HCT116 (cell line): Measurements from ENCODE around the gene TTL. TPM values are rescaled to one million over a fixed set of nuclear protein-coding genes. Genes with fewer than 3 reads are reported as not detected.
"Not testable (repeated sequence)": the region's sequence is repeated elsewhere in the genome, so short reads cannot be mapped to it uniquely, and the experiment has no call there.

Experiments used
- ATAC-seq: fragments of 200-7000 bp; cut with Tn5 transposase; 2 replicates; pipeline ENCODE4 v1.9.1; 2020; ENCODE audit warnings: mild to moderate bottlenecking, moderate library complexity
- BruUV-seq: library from RNA; stranded (reverse); fragments of 400-500 nt; replicated peaks from 2 replicates; lab custom pipeline; 2021; lab: Mats Ljungman, UMichigan
- CTCF ChIA-PET: fragments of 300-600 bp; sonication (Branson Sonifier 250); formaldehyde crosslinking; loops from one replicate; lab custom pipeline; 2021; ENCODE audit warnings: antibody characterized with exemption; lab: Charles Lee
- POLR2A ChIA-PET: fragments of 300-600, 350-600 bp; sonication (Branson Sonifier 250); formaldehyde crosslinking; loops from one replicate; lab custom pipeline; 2021; ENCODE audit warnings: antibody characterized with exemption; lab: Charles Lee
- RAD21 ChIA-PET, 2 experiments: fragments of 300-600 bp; sonication (Branson Sonifier 250); formaldehyde crosslinking; loops; one replicate each; lab custom pipeline; 2023; ENCODE audit warnings: low total read pairs in 2 of 2; ENCODE audit not compliant: uncharacterized antibody in 2 of 2, unreplicated experiment in 2 of 2, low non-redundant PET in 1 of 2; lab: Charles Lee
- DNase-seq: peaks from one replicate; pipeline ENCODE4 v3.0.0-alpha.2; 2010; ENCODE audit warnings: low read depth, low spot score
- H2AFZ ChIP-seq: fragments of 200-600 bp; shearing (Covaris generic), sonication (generic); 2 replicates; pipeline ENCODE4 v1.6.1; 2017; ENCODE audit warnings: low read depth, mixed run types, mixed read lengths, antibody characterized with exemption, low read length; ENCODE audit not compliant: poor library complexity, severe bottlenecking
- H3K27ac ChIP-seq: 2 replicates; pipeline ENCODE4 v1.5.1; 2012; ENCODE audit warnings: low read depth, low read length
- H3K27me3 ChIP-seq: fragments of 200-600 bp; sonication (generic); 2 replicates; pipeline ENCODE4 v1.6.1; 2016; ENCODE audit warnings: mixed run types, low read length, mixed read lengths; ENCODE audit not compliant: insufficient read depth
- H3K36me3 ChIP-seq, 2 experiments: fragments of 200-500 bp in 1 of 2; fragments of 200-600 bp in 1 of 2; sonication (Bioruptor generic) in 1 of 2; sonication (generic) in 1 of 2; 2 replicates each; pipeline versions ENCODE4 v1.5.1 to v1.6.1; 2014 to 2016; ENCODE audit warnings: low read length in 2 of 2, inconsistent platforms in 1 of 2, mixed read lengths in 1 of 2, mixed run types in 1 of 2; ENCODE audit not compliant: insufficient read depth in 2 of 2, control insufficient read depth in 1 of 2
- H3K4me1 ChIP-seq, 2 experiments: fragments of 200-600 bp in 1 of 2; sonication (generic) in 1 of 2; 2 replicates each; pipeline versions ENCODE4 v1.5.1 to v1.6.1; 2012 to 2017; ENCODE audit warnings: low read length in 2 of 2, inconsistent platforms in 1 of 2, mild to moderate bottlenecking in 1 of 2, mixed read lengths in 1 of 2, mixed run types in 1 of 2, moderate library complexity in 1 of 2; ENCODE audit not compliant: insufficient read depth in 2 of 2, control insufficient read depth in 1 of 2
- H3K4me2 ChIP-seq: fragments of 200-600 bp; sonication (generic); 2 replicates; pipeline ENCODE4 v1.6.1; 2017; ENCODE audit warnings: mixed run types, low read length, mixed read lengths
- H3K4me3 ChIP-seq, 2 experiments: fragments of 200-600 bp in 1 of 2; sonication (generic) in 1 of 2; replicated peaks in 1 of 2; 2 replicates each; pipeline ENCODE4 v1.5.1; 2011 to 2016; ENCODE audit warnings: low read length in 2 of 2, control low read depth in 1 of 2, low read depth in 1 of 2, mild to moderate bottlenecking in 1 of 2, mixed read lengths in 1 of 2, mixed run types in 1 of 2
- H3K79me2 ChIP-seq: fragments of 200-600 bp; sonication (generic); 2 replicates; pipeline ENCODE4 v1.6.1; 2017; ENCODE audit warnings: mild to moderate bottlenecking, mixed run types, low read length, moderate library complexity, mixed read lengths; ENCODE audit not compliant: insufficient read depth
- H3K9ac ChIP-seq: fragments of 200-600 bp; sonication (generic); 2 replicates; pipeline ENCODE4 v1.6.1; 2016; ENCODE audit warnings: low read length, mixed read lengths
- H3K9me2 ChIP-seq: fragments of 200-600 bp; sonication (generic), shearing (Covaris generic); 2 replicates; pipeline ENCODE4 v1.6.1; 2017; ENCODE audit warnings: mixed run types, mild to moderate bottlenecking, moderate library complexity; ENCODE audit not compliant: insufficient read depth
- H3K9me3 ChIP-seq, 2 experiments: fragments of 200-500 bp in 1 of 2; fragments of 200-600 bp in 1 of 2; sonication (Bioruptor generic) in 1 of 2; sonication (generic) in 1 of 2; 2 replicates each; pipeline ENCODE4 v1.6.1; 2014 to 2017; ENCODE audit warnings: low read length in 2 of 2, mixed read lengths in 2 of 2, inconsistent platforms in 1 of 2, low read depth in 1 of 2, mild to moderate bottlenecking in 1 of 2, mixed run types in 1 of 2, moderate library complexity in 1 of 2; ENCODE audit not compliant: control insufficient read depth in 1 of 2, insufficient read depth in 1 of 2
- H4K20me1 ChIP-seq: fragments of 200-600 bp; sonication (generic), shearing (Covaris generic); 2 replicates; pipeline ENCODE4 v1.6.1; 2017; ENCODE audit warnings: mixed run types, mild to moderate bottlenecking, moderate library complexity; ENCODE audit not compliant: insufficient read depth
- CTCF ChIP-seq, 3 experiments: fragments of 200-600 bp in 1 of 3; sonication (generic) in 1 of 3; IDR thresholded peaks in 2 of 3; conservative IDR thresholded peaks in 1 of 3; 2 replicates each; pipeline ENCODE4 v1.5.1; 2012 to 2017; ENCODE audit warnings: low read depth in 2 of 3, low read length in 2 of 3, antibody characterized with exemption in 1 of 3, borderline replicate concordance in 1 of 3, control low read depth in 1 of 3, mild to moderate bottlenecking in 1 of 3, mixed read lengths in 1 of 3, mixed run types in 1 of 3, moderate library complexity in 1 of 3; ENCODE audit not compliant: insufficient read depth in 1 of 3
- RAD21 ChIP-seq: IDR thresholded peaks from 2 replicates; pipeline ENCODE4 v1.6.1; 2012; ENCODE audit warnings: low read depth, mild to moderate bottlenecking
- intact Hi-C: fragments of 100-400 bp; cut with micrococcal nuclease; formaldehyde crosslinking; loops from 2 replicates; pipeline ENCODE4 v1.10.0; 2022
- total RNA-seq: library from RNA; stranded (reverse); gene quantifications from one replicate; pipeline ENCODE4 v1.2.1, GENCODE V29; 2021; ENCODE audit not compliant: unreplicated experiment

TTL gene
- total RNA-seq, 1 experiment from 2014 or later: 58.7 TPM

GRCh38 chr2:112500850-112501484, 19.0 kb downstream of the TTL start:
- H3K9me2 ChIP-seq, H3K4me1 ChIP-seq, H4K20me1 ChIP-seq, H3K9ac ChIP-seq, H3K27me3 ChIP-seq, H2AFZ ChIP-seq, BruUV-seq, POLR2A ChIA-PET, H3K79me2 ChIP-seq, intact Hi-C loops, H3K27ac ChIP-seq, H3K9me3 ChIP-seq, RAD21 ChIA-PET, CTCF ChIA-PET, H3K4me2 ChIP-seq, H3K4me3 ChIP-seq, DNase-seq: not testable (repeated sequence)
- peaks cover 2 to 14% of the 10 kb centered on the region in 2 experiments; a peak in 2 of 4 replicates for H3K36me3 ChIP-seq
- peak; percentile 84 for ATAC-seq
- TF ChIP-seq RAD21: peak; percentile 47
- TF ChIP-seq CTCF (IDR thresholded peaks at IDR 0.05 in 2 of 3, conservative IDR thresholded peaks at IDR 0.05 in 1 of 3; ENCODE audit: borderline replicate concordance in 1 of 3, insufficient read depth in 1 of 3, low read depth in 2 of 3, low read length in 2 of 3): peak in 2 of 3 experiments; percentile 22 to 27; a peak in 3 of 6 replicates

- H2AFZ ChIP-seq, H3K27me3 ChIP-seq, H4K20me1 ChIP-seq, H3K4me2 ChIP-seq, intact Hi-C loops, H3K9me2 ChIP-seq, H3K36me3 ChIP-seq, H3K4me1 ChIP-seq, H3K27ac ChIP-seq, RAD21 ChIA-PET, BruUV-seq, ATAC-seq, POLR2A ChIA-PET, H3K9ac ChIP-seq, H3K4me3 ChIP-seq, H3K9me3 ChIP-seq, CTCF ChIA-PET, DNase-seq: not testable (repeated sequence)
- H3K79me2 ChIP-seq: peaks cover 20% of the 10 kb centered on the region; the same call in 1 of the 2 replicates
These were observed 27.5 kb downstream of the TTL start for GRCh38 chr2:112509239-112509998.
